ENCODE measurements around the gene MGMT.

DNA sequence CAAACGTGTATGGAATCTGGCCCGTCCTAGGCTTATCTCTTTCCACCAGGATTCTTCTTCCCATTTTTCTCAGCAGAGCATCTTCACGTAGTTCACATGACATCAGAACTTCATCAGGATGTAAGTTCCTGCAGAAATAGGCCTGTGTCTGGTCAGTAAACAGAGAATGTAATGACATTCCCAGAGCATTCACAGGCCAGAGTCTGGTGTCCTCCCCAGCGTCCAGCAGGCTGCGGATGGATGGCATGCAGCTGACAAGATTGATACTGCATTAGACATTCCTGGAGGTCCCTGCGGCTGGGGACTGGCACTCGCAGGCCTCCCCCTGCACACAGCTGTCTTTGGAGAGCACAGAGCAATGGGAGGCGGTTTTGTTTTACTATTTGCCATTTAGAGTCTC is 28.7 kb downstream of the MGMT start:
- TF ChIP-seq, protein P1, sequence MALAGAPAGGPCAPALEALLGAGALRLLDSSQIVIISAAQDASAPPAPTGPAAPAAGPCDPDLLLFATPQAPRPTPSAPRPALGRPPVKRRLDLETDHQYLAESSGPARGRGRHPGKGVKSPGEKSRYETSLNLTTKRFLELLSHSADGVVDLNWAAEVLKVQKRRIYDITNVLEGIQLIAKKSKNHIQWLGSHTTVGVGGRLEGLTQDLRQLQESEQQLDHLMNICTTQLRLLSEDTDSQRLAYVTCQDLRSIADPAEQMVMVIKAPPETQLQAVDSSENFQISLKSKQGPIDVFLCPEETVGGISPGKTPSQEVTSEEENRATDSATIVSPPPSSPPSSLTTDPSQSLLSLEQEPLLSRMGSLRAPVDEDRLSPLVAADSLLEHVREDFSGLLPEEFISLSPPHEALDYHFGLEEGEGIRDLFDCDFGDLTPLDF (CRISPR knock-in tag; IDR thresholded peaks at IDR 0.05), result no peak
- TF ChIP-seq POLR2A (conservative IDR thresholded peaks at IDR 0.05) (no peak), ZNF274 (IDR thresholded peaks at IDR 0.05; ENCODE audit: borderline replicate concordance, low read depth, low read length) (no peak), EZH2 (IDR thresholded peaks at IDR 0.05; ENCODE audit: borderline replicate concordance, low read depth, low read length) (no peak), PHF8 (IDR thresholded peaks at IDR 0.05; ENCODE audit: borderline replicate concordance, low read length) (no peak), CHCHD3 (CRISPR knock-in tag; IDR thresholded peaks at IDR 0.05) (no peak)

Data from K562 (cell line).